Smooth muscle cell (in vitro differentiated cells): ENCODE results near the gene VPS25. TPM values are rescaled to one million over a fixed set of nuclear protein-coding genes. Genes with fewer than 3 reads are reported as not detected.

Source experiments
- DNase-seq: peaks from one replicate; lab custom pipeline; 2025; ENCODE audit not compliant: unreplicated experiment; lab: John Stamatoyannopoulos, UW
- H2AFZ ChIP-seq: fragments of 200-600 bp; sonication (generic); 2 replicates; pipeline ENCODE4 v1.6.0; 2016; ENCODE audit warnings: antibody characterized with exemption, low read depth, mild to moderate bottlenecking
- H3F3A ChIP-seq: fragments of 200-600 bp; sonication (generic); 2 replicates; pipeline ENCODE4 v1.6.0; 2017; ENCODE audit warnings: antibody characterized with exemption, low read depth
- H3K27ac ChIP-seq: fragments of 200-600 bp; sonication (generic); 2 replicates; pipeline ENCODE4 v1.5.1; 2016; ENCODE audit warnings: low read depth, mild to moderate bottlenecking
- H3K27me3 ChIP-seq: fragments of 200-600 bp; sonication (generic); 2 replicates; pipeline ENCODE4 v1.6.1; 2016; ENCODE audit warnings: low read depth, mild to moderate bottlenecking
- H3K36me3 ChIP-seq: fragments of 200-600 bp; sonication (generic); 2 replicates; pipeline ENCODE4 v1.5.1; 2016; ENCODE audit warnings: low read depth
- H3K4me1 ChIP-seq: fragments of 200-600 bp; sonication (generic); 2 replicates; pipeline ENCODE4 v1.5.1; 2016; ENCODE audit warnings: low read depth
- H3K4me2 ChIP-seq: fragments of 200-600 bp; sonication (generic); 2 replicates; pipeline ENCODE4 v1.6.0; 2016; ENCODE audit warnings: mild to moderate bottlenecking
- H3K4me3 ChIP-seq: fragments of 200-600 bp; sonication (generic); 2 replicates; pipeline ENCODE4 v1.5.1; 2016; ENCODE audit warnings: mild to moderate bottlenecking
- H3K79me2 ChIP-seq: fragments of 200-600 bp; sonication (generic); 2 replicates; pipeline ENCODE4 v1.6.0; 2016; ENCODE audit warnings: low read depth, mild to moderate bottlenecking
- H3K9ac ChIP-seq: fragments of 200-600 bp; sonication (generic); 2 replicates; pipeline ENCODE4 v1.6.0; 2016; ENCODE audit warnings: low read depth
- H3K9me3 ChIP-seq: fragments of 200-600 bp; sonication (generic); replicated peaks from 2 replicates; pipeline ENCODE4 v1.5.1; 2016; ENCODE audit warnings: low read depth
- H4K20me1 ChIP-seq: fragments of 200-600 bp; sonication (generic); 2 replicates; pipeline ENCODE4 v1.6.0; 2016; ENCODE audit warnings: low read depth
- CTCF ChIP-seq: fragments of 200-600 bp; sonication (generic); IDR thresholded peaks from 2 replicates; pipeline ENCODE4 v1.5.1; 2017; ENCODE audit warnings: borderline replicate concordance, mild to moderate bottlenecking, antibody characterized with exemption; ENCODE audit not compliant: insufficient read depth, poor library complexity, severe bottlenecking
- WGBS: methylation state at CpG from one replicate; pipeline ENCODE4 v1.1.7; 2016; ENCODE audit warnings: low lambda C conversion rate; 5-methylcytosine and 5-hydroxymethylcytosine counted together
- polyA plus RNA-seq: library from polyadenylated mRNA; unstranded; fragments of >200 nt; fragmentation: Nextera tagmentation; extraction: Ambion mirVana; gene quantifications from 2 replicates; pipeline ENCODE4 v1.2.1, GENCODE V29; 2016
- total RNA-seq: library from RNA; depleted of rRNA; stranded (reverse); fragments of >200 nt; gene quantifications from 2 replicates; pipeline ENCODE4 v1.2.3, GENCODE V29; 2014

The VPS25 gene
- total and polyA plus RNA-seq, 2 experiments from 2014 or later, result 91.0 to 129 TPM

GRCh38 chr17:42779936-42780850, 6.9 kb downstream of the VPS25 start, which contains the start of gene WNK4:
TSS of gene WNK4 (plus strand) at chr17:42780610. CDS start at chr17:42780699, 89 bp downstream.
- no peak within 1 kb of the TSS for H3K27ac ChIP-seq
- TF ChIP-seq CTCF, result no peak
- H3K36me3 ChIP-seq, result no peaks in the 10 kb centered on the region
- no peaks in the 10 kb centered on the region for H3K79me2 ChIP-seq
- peak within 1 kb of the TSS; percentile 37 for H2AFZ ChIP-seq
- 6% methylated on average over 23 of the region's 65 CpGs for WGBS
- no peak within 1 kb of the TSS for H3K9ac ChIP-seq
- no peaks in the 10 kb centered on the region for H4K20me1 ChIP-seq
- peaks cover 28% of the 10 kb centered on the region for H3K27me3 ChIP-seq
- peak within 1 kb of the TSS; percentile 60 for H3K4me3 ChIP-seq
- H3K4me1 ChIP-seq, result no peaks in the 10 kb centered on the region
- peak within 1 kb of the TSS; percentile 94 for H3K4me2 ChIP-seq
- H3K9me3 ChIP-seq, result no peaks in the 10 kb centered on the region
- no peak for DNase-seq
- H3F3A ChIP-seq, result peaks cover 4% of the 10 kb centered on the region

GRCh38 chr17:42780851-42781638, 7.8 kb downstream of the VPS25 start:
- Histone ChIP-seq H3K4me2 (peak overlapping the region; percentile 94), H3K4me1 (no peaks in the 10 kb centered on the region), H3F3A (peaks cover 4% of the 10 kb centered on the region), H3K36me3 (no peaks in the 10 kb centered on the region), H3K9ac (no peak overlapping the region), H3K9me3 (no peaks in the 10 kb centered on the region), H3K27me3 (peaks cover 28% of the 10 kb centered on the region), H3K27ac (no peak overlapping the region), H2AFZ (peak overlapping the region; percentile 37), H4K20me1 (no peaks in the 10 kb centered on the region), H3K79me2 (no peaks in the 10 kb centered on the region), H3K4me3 (peak overlapping the region; percentile 60)
- no peak for TF ChIP-seq CTCF
- WGBS, result 12% methylated on average over 39 of the region's 39 CpGs
- no peak for DNase-seq

- Histone ChIP-seq H3K9ac (no peak overlapping the region), H3K4me3 (no peak overlapping the region), H3K9me3 (no peaks in the 10 kb centered on the region), H3K27ac (no peak overlapping the region), H3K4me2 (no peak overlapping the region), H3K79me2 (no peaks in the 10 kb centered on the region), H3K36me3 (no peaks in the 10 kb centered on the region), H4K20me1 (no peaks in the 10 kb centered on the region), H3K4me1 (no peaks in the 10 kb centered on the region), H3K27me3 (peaks cover 28% of the 10 kb centered on the region), H3F3A (peaks cover 4% of the 10 kb centered on the region), H2AFZ (no peak overlapping the region)
- TF ChIP-seq CTCF, result no peak
- DNase-seq, result no peak
- 91% methylated on average over 10 of the region's 10 CpGs for WGBS
Measured at GRCh38 chr17:42781639-42782165, 8.5 kb downstream of the VPS25 start.
